HepG2 (cell line): ENCODE measurements around the gene ZBTB45. TPM values are rescaled to one million over a fixed set of nuclear protein-coding genes. Genes with fewer than 3 reads are reported as not detected.
A peak's percentile ranks its signal among the peaks of the same experiment; 100 is the strongest.

ENCODE experiments used
- ARNT2 ChIP-seq: sonication (generic); formaldehyde crosslinking; IDR thresholded peaks from 2 replicates; pipeline ENCODE4 v1.8.0; 2022; ENCODE audit warnings: mild to moderate bottlenecking, low read depth, missing genetic modification reagents, moderate library complexity
- DNMT3B ChIP-seq: conservative IDR thresholded peaks from 2 replicates; pipeline ENCODE4 v1.6.1; 2016; ENCODE audit warnings: missing biosample characterization, control low read depth
- DR1 ChIP-seq: sonication (generic); formaldehyde crosslinking; IDR thresholded peaks from 2 replicates; pipeline ENCODE4 v1.8.0; 2021; ENCODE audit warnings: mild to moderate bottlenecking, missing genetic modification reagents, inconsistent platforms
- GFI1 ChIP-seq: sonication (generic); formaldehyde crosslinking; IDR thresholded peaks from 2 replicates; pipeline ENCODE4 v1.5.0; 2020; ENCODE audit warnings: missing genetic modification reagents, mild to moderate bottlenecking, borderline replicate concordance
- HNF1B ChIP-seq: sonication (generic); formaldehyde crosslinking; IDR thresholded peaks from 2 replicates; pipeline ENCODE4 v1.5.1; 2020; ENCODE audit warnings: mild to moderate bottlenecking, moderate library complexity, missing genetic modification reagents
- HOXA9 ChIP-seq: sonication (generic); formaldehyde crosslinking; IDR thresholded peaks from 2 replicates; pipeline ENCODE4 v1.8.1; 2022; ENCODE audit warnings: missing genetic modification reagents, mild to moderate bottlenecking, moderate library complexity, borderline replicate concordance
- KLF9 ChIP-seq: IDR thresholded peaks from 2 replicates; pipeline ENCODE4 v1.6.1; 2016; ENCODE audit warnings: low read depth
- KMT2B ChIP-seq: IDR thresholded peaks from 2 replicates; pipeline ENCODE4 v1.6.1; 2016; ENCODE audit warnings: missing genetic modification reagents, missing compliant biosample characterization
- RBAK ChIP-seq: sonication (generic); formaldehyde crosslinking; IDR thresholded peaks from 2 replicates; pipeline ENCODE4 v1.5.1; 2020; ENCODE audit warnings: mild to moderate bottlenecking, missing genetic modification reagents
- RXRB ChIP-seq: IDR thresholded peaks from 2 replicates; pipeline ENCODE4 v1.6.1; 2016; ENCODE audit warnings: borderline replicate concordance, missing genetic modification reagents, missing compliant biosample characterization
- SAP130 ChIP-seq: IDR thresholded peaks from 2 replicates; pipeline ENCODE4 v1.6.1; 2016; ENCODE audit warnings: low read depth
- SIN3A ChIP-seq: IDR thresholded peaks from 2 replicates; pipeline ENCODE4 v1.6.1; 2011; ENCODE audit warnings: low read depth, mild to moderate bottlenecking, control low read depth, low read length, borderline replicate concordance
- SOX6 ChIP-seq, 2 experiments: fragments of 450-650 bp in 1 of 2; sonication (generic) in 1 of 2; formaldehyde crosslinking in 1 of 2; IDR thresholded peaks; 2 replicates each; pipeline versions ENCODE4 v1.4.0 to v1.6.1; 2017 to 2020; ENCODE audit warnings: antibody characterized with exemption in 1 of 2, mild to moderate bottlenecking in 1 of 2, missing genetic modification reagents in 1 of 2
- TEF ChIP-seq: sonication (generic); formaldehyde crosslinking; IDR thresholded peaks from 2 replicates; pipeline ENCODE4 v1.5.0; 2020; ENCODE audit warnings: missing genetic modification reagents
- TOPORS ChIP-seq: sonication (generic); formaldehyde crosslinking; IDR thresholded peaks from 2 replicates; pipeline ENCODE4 v1.8.0; 2023; ENCODE audit warnings: mild to moderate bottlenecking, missing genetic modification reagents
- ZBED4 ChIP-seq: sonication (generic); formaldehyde crosslinking; IDR thresholded peaks from 2 replicates; pipeline ENCODE4 v1.4.0; 2020; ENCODE audit warnings: missing genetic modification reagents, borderline replicate concordance
- ZFP1 ChIP-seq: IDR thresholded peaks from 2 replicates; pipeline ENCODE4 v1.6.1; 2016
- ZFP36L2 ChIP-seq: sonication (generic); formaldehyde crosslinking; IDR thresholded peaks from 2 replicates; pipeline ENCODE4 v1.4.0; 2020; ENCODE audit warnings: missing genetic modification reagents
- ZFYVE20 ChIP-seq: sonication (generic); formaldehyde crosslinking; IDR thresholded peaks from 2 replicates; pipeline ENCODE4 v1.8.0; 2023; ENCODE audit warnings: low read depth, mild to moderate bottlenecking, moderate library complexity, missing genetic modification reagents, borderline replicate concordance
- ZNF263 ChIP-seq: sonication (generic); formaldehyde crosslinking; IDR thresholded peaks from 2 replicates; pipeline ENCODE4 v1.4.0; 2020; ENCODE audit warnings: missing genetic modification reagents
- ZNF7 ChIP-seq: IDR thresholded peaks from 2 replicates; pipeline ENCODE4 v1.6.1; 2016; ENCODE audit warnings: missing biosample characterization, missing genetic modification reagents
- ZNF747 ChIP-seq: sonication (generic); formaldehyde crosslinking; IDR thresholded peaks from 2 replicates; pipeline ENCODE4 v1.8.1; 2023; ENCODE audit warnings: missing genetic modification reagents, mild to moderate bottlenecking, borderline replicate concordance
- ZNF761 ChIP-seq: sonication (generic); formaldehyde crosslinking; conservative IDR thresholded peaks from 2 replicates; pipeline ENCODE4 v1.4.0; 2020; ENCODE audit warnings: mild to moderate bottlenecking, missing genetic modification reagents
- ZNF841 ChIP-seq: sonication (generic); formaldehyde crosslinking; IDR thresholded peaks from 2 replicates; pipeline ENCODE4 v1.8.1; 2023; ENCODE audit warnings: missing genetic modification reagents, borderline replicate concordance
- polyA plus RNA-seq, 8 experiments: library from polyadenylated mRNA; depleted of rRNA in 3 of 8; stranded (reverse) in 7 of 8; unstranded in 1 of 8; fragments of >200 nt; fragmentation: Illumina TruSeq in 4 of 8; extraction: Trizol in 4 of 8; gene quantifications; 2 replicates each; pipeline versions ENCODE4 v1.2.1 to v1.2.3, GENCODE V29; 2011 to 2016; ENCODE audit warnings: low read depth in 4 of 8, missing spikeins in 1 of 8, mixed read lengths in 1 of 8; ENCODE audit not compliant: insufficient read depth in 1 of 8
- total RNA-seq, 5 experiments: library from RNA; depleted of rRNA; stranded (reverse); fragments of >200 nt; fragmentation: Illumina TruSeq; extraction: Trizol; gene quantifications; 2 replicates each; pipeline ENCODE4 v1.2.3, GENCODE V29; 2016; ENCODE audit warnings: low read depth in 1 of 5

The ZBTB45 gene
- total and polyA plus RNA-seq, 2 of the 13 experiments (the other 11 are each of a cell fraction or from before 2014, with no cell fraction given) = 3.0 to 3.7 TPM

GRCh38 chr19:58543826-58544590 lies 24.4 kb upstream of the ZBTB45 start, which contains the start of gene TRIM28 (continued):
- TF ChIP-seq ZNF841 (CRISPR knock-in tag) (0 out of 2 replicates have a peak, but pooled peaks have one; percentile 41), DNMT3B (CRISPR knock-in tag) (no peak; the same call in 1 of the 2 replicates), KLF9 (0 out of 2 replicates have a peak, but pooled peaks have one; percentile 58), SIN3A (peak; percentile 39; the same call in 1 of the 2 replicates), ZFP36L2 (CRISPR knock-in tag) (no peak), ZNF263 (peak; percentile 53), RXRB (CRISPR knock-in tag) (0 out of 2 replicates have a peak, but pooled peaks have one; percentile 58), ZNF761 (CRISPR knock-in tag) (peak; percentile 93; the same call in 1 of the 2 replicates), TEF (CRISPR knock-in tag) (peak; percentile 70), ARNT2 (CRISPR knock-in tag) (peak; percentile 92), KMT2B (CRISPR knock-in tag) (no peak), ZNF747 (CRISPR knock-in tag) (0 out of 2 replicates have a peak, but pooled peaks have one; percentile 24), ZFP1 (0 out of 2 replicates have a peak, but pooled peaks have one; percentile 39), TOPORS (CRISPR knock-in tag) (no peak), HNF1B (peak; percentile 80), ZNF7 (CRISPR knock-in tag) (peak; percentile 60; the same call in 1 of the 2 replicates), SOX6 (IDR thresholded peaks at IDR 0.05) (no peak), SOX6 (CRISPR knock-in tag; IDR thresholded peaks at IDR 0.05) (peak; percentile 53; the same call in 1 of the 2 replicates), GFI1 (CRISPR knock-in tag) (no peak; the same call in 1 of the 2 replicates), HOXA9 (CRISPR knock-in tag) (0 out of 2 replicates have a peak, but pooled peaks have one; percentile 13), RBAK (CRISPR knock-in tag) (no peak), ZBED4 (peak; percentile 54; the same call in 1 of the 2 replicates), SAP130 (peak; percentile 71), DR1 (peak; percentile 92), ZFYVE20 (CRISPR knock-in tag) (peak; percentile 92)
